Keratinocyte (primary cell): ENCODE data around the gene PRKCA.

ENCODE experiments used
- EZH2 ChIP-seq: IDR thresholded peaks from one replicate; pipeline ENCODE4 v1.6.1; 2012; ENCODE audit warnings: inconsistent platforms, mild to moderate bottlenecking, low read length, moderate library complexity
- TF ChIP-seq, protein P1 (sequence below), 3 experiments: IDR thresholded peaks in 1 of 3; conservative IDR thresholded peaks in 1 of 3; optimal IDR thresholded peaks in 1 of 3; 2 replicates in 2 of 3; 3 replicates in 1 of 3; pipeline versions ENCODE3 to v1.5.1; 2011; ENCODE audit warnings: low read length in 3 of 3, mild to moderate bottlenecking in 3 of 3, moderate library complexity in 2 of 3, control low read depth in 1 of 3, inconsistent platforms in 1 of 3; ENCODE audit not compliant: insufficient read depth in 2 of 3; ENCODE audit errors: extremely low read depth in 1 of 3

DNA sequence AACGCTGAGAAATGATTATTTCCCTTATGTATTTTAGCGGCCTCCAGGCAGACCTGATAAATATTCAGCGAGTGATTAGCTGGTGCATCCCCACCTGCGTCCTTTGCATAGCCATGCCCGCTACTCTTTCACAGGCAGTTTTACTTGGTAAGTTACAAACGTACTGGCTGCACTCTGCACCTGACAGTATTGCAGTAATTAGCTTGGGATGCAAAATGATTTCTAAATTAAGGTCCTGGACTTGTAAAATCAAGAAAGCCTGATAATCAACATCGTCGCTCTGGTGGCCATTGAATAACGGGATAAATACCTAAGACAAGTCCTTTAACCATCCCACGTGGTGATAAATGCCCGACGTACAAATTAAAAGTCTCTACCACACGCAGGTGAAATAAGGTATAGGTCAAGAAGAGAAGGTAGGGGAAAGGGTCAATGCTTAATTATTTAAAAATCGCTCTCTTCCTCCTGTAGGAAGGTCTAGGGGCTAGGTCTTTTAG is 998 bp upstream of the PRKCA start:
- TF ChIP-seq, protein P1, sequence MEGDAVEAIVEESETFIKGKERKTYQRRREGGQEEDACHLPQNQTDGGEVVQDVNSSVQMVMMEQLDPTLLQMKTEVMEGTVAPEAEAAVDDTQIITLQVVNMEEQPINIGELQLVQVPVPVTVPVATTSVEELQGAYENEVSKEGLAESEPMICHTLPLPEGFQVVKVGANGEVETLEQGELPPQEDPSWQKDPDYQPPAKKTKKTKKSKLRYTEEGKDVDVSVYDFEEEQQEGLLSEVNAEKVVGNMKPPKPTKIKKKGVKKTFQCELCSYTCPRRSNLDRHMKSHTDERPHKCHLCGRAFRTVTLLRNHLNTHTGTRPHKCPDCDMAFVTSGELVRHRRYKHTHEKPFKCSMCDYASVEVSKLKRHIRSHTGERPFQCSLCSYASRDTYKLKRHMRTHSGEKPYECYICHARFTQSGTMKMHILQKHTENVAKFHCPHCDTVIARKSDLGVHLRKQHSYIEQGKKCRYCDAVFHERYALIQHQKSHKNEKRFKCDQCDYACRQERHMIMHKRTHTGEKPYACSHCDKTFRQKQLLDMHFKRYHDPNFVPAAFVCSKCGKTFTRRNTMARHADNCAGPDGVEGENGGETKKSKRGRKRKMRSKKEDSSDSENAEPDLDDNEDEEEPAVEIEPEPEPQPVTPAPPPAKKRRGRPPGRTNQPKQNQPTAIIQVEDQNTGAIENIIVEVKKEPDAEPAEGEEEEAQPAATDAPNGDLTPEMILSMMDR (optimal IDR thresholded peaks at IDR 0.05 in 1 of 3, IDR thresholded peaks at IDR 0.05 in 1 of 3, conservative IDR thresholded peaks at IDR 0.05 in 1 of 3; ENCODE audit: extremely low read depth in 1 of 3, insufficient read depth in 2 of 3, low read length in 3 of 3) = no peak
- TF ChIP-seq EZH2 = no peak
